CD4-positive, alpha-beta T cell treated with Interleukin-6 at 100 ng/mL for 8 hours (primary cell): ENCODE measurements around the gene CXCL1.

ENCODE experiments used
- DNase-seq: peaks from one replicate; pipeline ENCODE4 v3.0.0-alpha.2; 2020; ENCODE audit warnings: mixed read lengths, low spot score

Gene CXCL1

GRCh38 chr4:73852771-73853170 is 16.4 kb upstream of the CXCL1 start:
- no peak for DNase-seq

- no peak for DNase-seq
Measured at GRCh38 chr4:73853246-73853704, 15.9 kb upstream of the CXCL1 start, which contains the start of gene PF4V1. Gene PF4V1 (plus strand): TSS chr4:73853296. CDS start chr4:73853363, 67 bp downstream.

GRCh38 chr4:73853718-73854473 is 15.3 kb upstream of the CXCL1 start:
- no peak for DNase-seq

- no peak for DNase-seq
Measured at GRCh38 chr4:73855406-73855805, 13.8 kb upstream of the CXCL1 start.

- no peak for DNase-seq
Measured at GRCh38 chr4:73856518-73856917, 12.7 kb upstream of the CXCL1 start.

GRCh38 chr4:73859614-73860088 is 9.5 kb upstream of the CXCL1 start:
- no peak for DNase-seq

GRCh38 chr4:73860181-73860580 is 9.0 kb upstream of the CXCL1 start:
- no peak for DNase-seq

- DNase-seq, result no peak
Measured at GRCh38 chr4:73860917-73861316, 8.3 kb upstream of the CXCL1 start.

GRCh38 chr4:73862322-73862721 is 6.9 kb upstream of the CXCL1 start:
- DNase-seq, result no peak

- DNase-seq, result no peak
Measured at GRCh38 chr4:73864365-73864764, 4.8 kb upstream of the CXCL1 start.

- no peak for DNase-seq
Measured at GRCh38 chr4:73864961-73865360, 4.2 kb upstream of the CXCL1 start.

- no peak for DNase-seq
Measured at GRCh38 chr4:73865431-73866096, 3.6 kb upstream of the CXCL1 start.

- no peak for DNase-seq
Measured at GRCh38 chr4:73866246-73866645, 2.9 kb upstream of the CXCL1 start.

GRCh38 chr4:73867783-73868182 is 1.4 kb upstream of the CXCL1 start:
- no peak for DNase-seq

- DNase-seq, result no peak
Measured at GRCh38 chr4:73868206-73869129, 725 bp upstream of the CXCL1 start.

GRCh38 chr4:73870260-73870659 is 1.1 kb downstream of the CXCL1 start:
- DNase-seq, result no peak

GRCh38 chr4:73870768-73871167 is 1.6 kb downstream of the CXCL1 start:
- DNase-seq, result no peak

GRCh38 chr4:73871511-73872310 is 2.5 kb downstream of the CXCL1 start:
- no peak for DNase-seq

- DNase-seq, result no peak
Measured at GRCh38 chr4:73872316-73873108, 3.3 kb downstream of the CXCL1 start.

GRCh38 chr4:73874386-73874785 is 5.2 kb downstream of the CXCL1 start:
- no peak for DNase-seq

GRCh38 chr4:73875401-73875800 is 6.2 kb downstream of the CXCL1 start:
- no peak for DNase-seq
